ENCODE measurements around the gene NOXA1. TPM values are rescaled to one million over a fixed set of nuclear protein-coding genes. Genes with fewer than 3 reads are reported as not detected.

The NOXA1 gene
- total and polyA plus RNA-seq, 9 of the 15 experiments (the other 6 are each of a cell fraction or from before 2014, with no cell fraction given): 0.07 to 1.2 (median 0.20) TPM; not detected in 4

GRCh38 chr9:137398561-137399468 is 24.4 kb upstream of the NOXA1 start:
- no peak for ATAC-seq
- TF ChIP-seq ZHX1 (conservative IDR thresholded peaks at IDR 0.05; ENCODE audit: low read length) (no peak), HMBOX1 (IDR thresholded peaks at IDR 0.05) (no peak), ELF1 (tag; IDR thresholded peaks at IDR 0.05) (no peak), DIDO1 (tag; IDR thresholded peaks at IDR 0.05; ENCODE audit: low read depth) (no peak), NELFE (IDR thresholded peaks at IDR 0.05; ENCODE audit: insufficient read depth, insufficient read length) (no peak), POLR2G (IDR thresholded peaks at IDR 0.05; ENCODE audit: low read depth, low read length) (peak; percentile 60; the same call in 1 of the 2 replicates)
- WGBS (ENCODE audit: insufficient coverage, low coverage, missing lambda C conversion rate): 91% methylated on average over 33 of the region's 60 CpGs
- FAIRE-seq: no peak
- ChIA-PET POLR2A (no interaction called here), CTCF (ENCODE audit: low intra/inter-chr PET ratio) (no interaction called here)
- Histone ChIP-seq H4K20me1 (replicated peaks; ENCODE audit: control insufficient read depth, insufficient read depth, low read length) (no peaks in the 10 kb centered on the region), H3K36me3 (ENCODE audit: control insufficient read depth, insufficient read depth, low read length) (no peaks in the 10 kb centered on the region), H3K9me1 (ENCODE audit: control insufficient read depth, insufficient read depth, low read length) (no peaks in the 10 kb centered on the region), H3K27me3 (ENCODE audit: control insufficient read depth in 2 of 2, insufficient read depth in 2 of 2, low read length in 2 of 2) (no peaks in the 10 kb centered on the region), H3K4me3 (no peak overlapping the region), H3K4me1 (replicated peaks in 1 of 2; ENCODE audit: control insufficient read depth in 2 of 2, insufficient read depth in 2 of 2, low read length in 2 of 2) (peaks cover 0 to 45% of the 10 kb centered on the region in 2 experiments; a peak in 2 of 5 replicates), H3K9ac (ENCODE audit: insufficient read depth in 1 of 2, low read depth in 2 of 2, low read length in 2 of 2) (no peak overlapping the region), H3K9me3 (replicated peaks; ENCODE audit: control insufficient read depth, insufficient read depth, low read depth, low read length) (peaks cover 7% of the 10 kb centered on the region; the same call in 1 of the 2 replicates), H2AFZ (ENCODE audit: low read depth, low read length) (no peak overlapping the region), H3K27ac (ENCODE audit: extremely low read depth, low read depth, low read length) (no peak overlapping the region), H3K79me2 (ENCODE audit: control insufficient read depth, insufficient read depth, low read length) (no peaks in the 10 kb centered on the region), H3K4me2 (ENCODE audit: insufficient read depth, low read length) (no peak overlapping the region)
- in situ Hi-C loops (cut with MboI) (no loop called here), intact Hi-C loops (cut with micrococcal nuclease) (no loop called here)
- BruUV-seq (replicated peaks): no TSS peak
- DNase-seq (ENCODE audit: extremely low read depth in 1 of 4, low spot score in 3 of 4): no peak
